ENCODE data around the gene TMEM132A. TPM values are rescaled to one million over a fixed set of nuclear protein-coding genes. Genes with fewer than 3 reads are reported as not detected.

TMEM132A gene
- polyA plus RNA-seq, 4 donors, result 63.6 to 102 (median 66.0) TPM

DNA sequence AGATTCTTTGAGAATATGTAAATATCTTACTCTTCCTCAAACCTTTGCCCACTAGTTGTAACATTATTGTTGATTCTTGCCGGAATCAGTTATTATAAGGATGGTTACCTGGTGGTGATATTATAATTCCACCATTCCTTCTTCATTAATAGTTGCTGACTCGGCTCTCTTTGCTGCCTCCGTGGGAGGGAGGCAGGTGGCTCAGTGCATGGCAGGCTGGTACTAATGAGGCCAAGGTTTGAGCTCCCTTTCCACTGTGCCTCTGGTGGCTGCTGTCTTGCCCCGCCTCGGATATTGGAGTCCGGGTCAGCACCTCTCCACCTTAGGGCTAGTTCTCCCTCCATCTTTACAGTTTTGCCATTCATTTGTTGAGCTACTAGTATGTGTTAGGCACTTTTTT lies 59.9 kb downstream of the TMEM132A start:
- no peak for DNase-seq (ENCODE audit: low read depth in 4 of 4, low spot score in 3 of 4)

DNA sequence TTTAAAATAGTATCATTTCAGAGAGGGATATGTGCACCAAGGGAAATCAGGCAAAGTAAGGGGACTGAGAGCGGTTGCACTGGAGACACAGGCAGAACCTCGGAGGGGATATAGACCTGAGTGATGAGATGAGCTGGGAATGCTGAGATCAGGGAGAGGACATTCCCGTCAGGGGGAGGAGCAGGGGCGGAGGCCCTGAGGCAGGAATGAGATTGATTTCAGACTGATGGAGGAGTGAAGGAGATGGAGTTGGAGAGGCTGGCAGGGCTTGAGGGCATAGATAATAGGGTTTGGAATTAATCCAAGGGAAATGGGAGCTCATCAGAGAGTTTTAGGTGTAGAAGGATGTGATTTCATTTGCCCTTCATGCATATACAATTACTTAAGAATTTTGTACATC lies 60.4 kb downstream of the TMEM132A start:
- DNase-seq (ENCODE audit: low read depth in 4 of 4, low spot score in 3 of 4), result no peak

DNA sequence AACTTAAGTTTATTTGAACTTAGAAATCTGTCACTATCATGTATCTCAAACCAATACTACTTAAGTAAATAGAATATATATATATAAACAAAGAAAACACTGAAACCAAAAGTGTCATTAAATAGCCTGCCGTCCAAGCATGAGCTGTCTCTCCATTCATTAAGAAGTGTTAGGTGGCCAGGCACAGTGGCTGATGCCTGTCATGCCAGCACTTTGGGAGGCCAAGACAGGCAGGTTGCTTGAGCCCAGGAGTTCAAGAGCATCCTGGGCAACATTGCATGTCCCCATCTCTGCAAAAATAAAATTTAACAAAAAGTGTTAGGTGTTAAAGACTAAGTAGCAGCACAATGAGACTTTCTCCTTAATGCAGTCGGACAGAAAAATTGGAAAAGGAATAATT lies 61.2 kb downstream of the TMEM132A start:
- no peak for DNase-seq (ENCODE audit: low read depth in 4 of 4, low spot score in 3 of 4)

DNA sequence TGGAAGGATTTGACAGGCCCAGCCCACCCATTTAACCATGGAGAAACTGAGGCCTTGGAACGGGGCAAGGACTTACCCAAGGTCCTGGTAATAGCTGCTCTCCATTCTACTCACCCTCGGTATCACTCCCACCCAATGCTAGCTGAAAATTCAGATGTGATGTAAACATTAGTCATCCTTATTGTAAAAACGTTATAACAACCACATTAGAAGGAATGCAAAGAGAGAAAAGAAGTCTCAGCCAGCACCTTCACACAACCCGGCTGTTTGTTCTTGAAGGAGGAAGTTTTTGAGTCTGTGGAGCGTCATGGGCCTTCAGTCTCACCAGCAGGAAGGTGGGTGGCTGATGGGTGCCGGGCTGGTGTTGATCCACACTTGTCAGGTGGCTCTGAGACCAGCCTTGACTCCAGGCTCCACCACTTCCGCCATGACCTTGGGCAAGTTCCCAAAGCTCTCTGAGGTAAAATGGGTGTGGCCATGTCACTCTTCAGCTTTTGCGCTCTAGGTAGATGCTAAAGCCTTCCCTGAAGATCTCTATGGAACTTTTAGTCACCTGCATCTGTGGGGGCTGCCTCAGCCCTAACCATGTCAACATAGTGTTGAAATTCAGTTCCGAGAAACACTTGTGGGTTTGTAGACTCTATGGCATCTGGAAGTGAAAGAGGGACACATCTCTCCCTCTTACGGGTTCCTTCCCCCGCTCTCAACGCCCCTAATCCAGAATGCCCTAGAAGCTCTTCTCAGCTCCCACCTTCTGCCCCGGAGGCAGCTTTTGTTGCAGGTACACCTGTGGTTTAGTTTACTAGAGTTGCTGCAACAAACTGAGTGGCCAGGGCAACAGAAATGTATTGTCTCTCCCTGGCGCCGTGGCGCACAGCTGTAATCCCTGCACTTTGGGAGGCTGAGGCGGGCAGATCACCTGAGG lies 62.0 kb downstream of the TMEM132A start:
- no peak for DNase-seq (ENCODE audit: low read depth in 4 of 4, low spot score in 3 of 4)

Other genes with a start within 250 kb of the TMEM132A start
- gene MS4A8, start 224.8 kb upstream of the TMEM132A start, polyA plus RNA-seq (ENCODE audit: insufficient read length in 4 of 4), result not detected
- not detected for gene MS4A18, start 199.7 kb upstream of the TMEM132A start, polyA plus RNA-seq (ENCODE audit: insufficient read length in 4 of 4)
- not detected for gene MS4A15, start 167.6 kb upstream of the TMEM132A start, polyA plus RNA-seq (ENCODE audit: insufficient read length in 4 of 4)
- under 1 TPM; 0.09 to 0.30 (median 0.14) TPM for gene MS4A10, start 139.1 kb upstream of the TMEM132A start, polyA plus RNA-seq (ENCODE audit: insufficient read length in 4 of 4)
- gene CCDC86, start 82.3 kb upstream of the TMEM132A start, polyA plus RNA-seq (ENCODE audit: insufficient read length in 4 of 4), result 10 to 100 TPM; 19.4 to 24.3 (median 20.8) TPM
- gene PTGDR2, start 68.5 kb upstream of the TMEM132A start, polyA plus RNA-seq (ENCODE audit: insufficient read length in 4 of 4), result under 1 TPM; 0.14 to 0.26 (median 0.22) TPM
- under 1 TPM in 3 of 4 donors, not detected in 1; 0.06 to 0.64 (median 0.32) TPM for gene ZP1, start 56.9 kb upstream of the TMEM132A start, polyA plus RNA-seq (ENCODE audit: insufficient read length in 4 of 4)
- 100 to 1,000 TPM; 113 to 136 (median 124) TPM for gene PRPF19, start 17.9 kb upstream of the TMEM132A start, polyA plus RNA-seq (ENCODE audit: insufficient read length in 4 of 4)
- 100 to 1,000 TPM in 1 of 4 donors, 10 to 100 TPM in 3; 83.6 to 104 (median 91.9) TPM for gene TMEM109, start 10.3 kb upstream of the TMEM132A start, polyA plus RNA-seq (ENCODE audit: insufficient read length in 4 of 4)
- 10 to 100 TPM; 19.8 to 25.9 (median 21.0) TPM for gene SLC15A3, start 27.7 kb downstream of the TMEM132A start, polyA plus RNA-seq (ENCODE audit: insufficient read length in 4 of 4)
- 1 to 10 TPM in 2 of 4 donors, under 1 TPM in 2; 0.67 to 1.6 (median 1.0) TPM for gene CD6, start 47.2 kb downstream of the TMEM132A start, polyA plus RNA-seq (ENCODE audit: insufficient read length in 4 of 4)
- under 1 TPM in 2 of 4 donors, not detected in 2; 0.06 to 0.23 TPM for gene CD5, start 178.0 kb downstream of the TMEM132A start, polyA plus RNA-seq (ENCODE audit: insufficient read length in 4 of 4)
- gene VPS37C, start 237.0 kb downstream of the TMEM132A start, polyA plus RNA-seq (ENCODE audit: insufficient read length in 4 of 4), result 10 to 100 TPM; 18.2 to 21.9 (median 19.3) TPM

Data from right renal pelvis (tissue), 4 donors.